ENCODE data around the gene TEX19.

GRCh38 chr17:82366749-82367148 is 7.7 kb downstream of the TEX19 start:
- TF ChIP-seq ARNT (IDR thresholded peaks at IDR 0.05) (no peak), TARDBP (IDR thresholded peaks at IDR 0.05) (no peak), FOXK2 (IDR thresholded peaks at IDR 0.05) (no peak), FOXM1 (IDR thresholded peaks at IDR 0.05; ENCODE audit: borderline replicate concordance) (no peak), FOXA1 (IDR thresholded peaks at IDR 0.05) (no peak), BHLHE40 (IDR thresholded peaks at IDR 0.05; ENCODE audit: borderline replicate concordance) (no peak), HDGF (IDR thresholded peaks at IDR 0.05; ENCODE audit: borderline replicate concordance) (no peak), CTBP1 (IDR thresholded peaks at IDR 0.05; ENCODE audit: borderline replicate concordance) (no peak), L3MBTL2 (conservative IDR thresholded peaks at IDR 0.05) (no peak), SUZ12 (IDR thresholded peaks at IDR 0.05) (no peak), SP1 (IDR thresholded peaks at IDR 0.05) (no peak), LEF1 (IDR thresholded peaks at IDR 0.05; ENCODE audit: borderline replicate concordance) (no peak)

All from HEK293T (cell line).